Type B pancreatic cell (in vitro differentiated cells): ENCODE data around the gene CEP112. TPM values are rescaled to one million over a fixed set of nuclear protein-coding genes. Genes with fewer than 3 reads are reported as not detected.

Experiments
- DNase-seq: peaks from one replicate; pipeline ENCODE4 v3.0.0; 2021; ENCODE audit warnings: mixed read lengths; ENCODE audit not compliant: unreplicated experiment; ENCODE audit errors: extremely low spot score
- H3K27ac Mint-ChIP-seq: 2 replicates; pipeline ENCODE4 v1.8.0; 2021; ENCODE audit warnings: mild to moderate bottlenecking, mixed read lengths
- H3K27me3 Mint-ChIP-seq: 2 replicates; pipeline ENCODE4 v1.8.0; 2021; ENCODE audit warnings: mixed read lengths
- H3K36me3 Mint-ChIP-seq: 2 replicates; pipeline ENCODE4 v1.8.0; 2021; ENCODE audit warnings: mixed read lengths
- H3K4me1 Mint-ChIP-seq: one replicate; pipeline ENCODE4 v1.8.0; 2021; ENCODE audit warnings: mixed read lengths; ENCODE audit not compliant: unreplicated experiment
- H3K4me3 Mint-ChIP-seq: 2 replicates; pipeline ENCODE4 v1.8.0; 2021; ENCODE audit warnings: mild to moderate bottlenecking, mixed read lengths
- H3K9me3 Mint-ChIP-seq: 2 replicates; pipeline ENCODE4 v1.8.0; 2021; ENCODE audit warnings: mixed read lengths
- CTCF ChIP-seq: fragments of 200-600 bp; sonication (generic); conservative IDR thresholded peaks from 2 replicates; pipeline ENCODE4 v1.5.0; 2021; ENCODE audit warnings: antibody characterized with exemption, mild to moderate bottlenecking
- total RNA-seq: library from RNA; stranded (reverse); gene quantifications from 2 replicates; pipeline ENCODE4 v1.2.1, GENCODE V29; 2021; ENCODE audit warnings: low replicate concordance

Gene CEP112
- total RNA-seq, 1 donor from 2014 or later, result 18.0 TPM

- Mint-ChIP-seq H3K27me3 (no peaks in the 10 kb centered on the region), H3K9me3 (no peaks in the 10 kb centered on the region), H3K27ac (no peak overlapping the region), H3K4me3 (no peak overlapping the region), H3K4me1 (peaks cover 15% of the 10 kb centered on the region), H3K36me3 (no peaks in the 10 kb centered on the region)
- no peak for DNase-seq
- TF ChIP-seq CTCF, result no peak
Observed at GRCh38 chr17:65601145-65601544, 590.8 kb downstream of the CEP112 start.

- Mint-ChIP-seq H3K9me3 (no peaks in the 10 kb centered on the region), H3K27ac (no peak overlapping the region), H3K4me1 (peaks cover 15% of the 10 kb centered on the region), H3K36me3 (no peaks in the 10 kb centered on the region), H3K27me3 (no peaks in the 10 kb centered on the region), H3K4me3 (no peak overlapping the region)
- no peak for TF ChIP-seq CTCF
- DNase-seq, result no peak
Observed at GRCh38 chr17:65600518-65600917, 591.4 kb downstream of the CEP112 start.

- no peak overlapping the region for H3K4me3 Mint-ChIP-seq
Observed at GRCh38 chr17:65599650-65600049, 592.3 kb downstream of the CEP112 start.

GRCh38 chr17:65598746-65599145 is 593.2 kb downstream of the CEP112 start:
- Mint-ChIP-seq H3K27ac (no peak overlapping the region), H3K27me3 (peaks cover 3% of the 10 kb centered on the region), H3K36me3 (no peaks in the 10 kb centered on the region), H3K9me3 (no peaks in the 10 kb centered on the region), H3K4me3 (no peak overlapping the region), H3K4me1 (peaks cover 33% of the 10 kb centered on the region)
- no peak for DNase-seq
- no peak for TF ChIP-seq CTCF

More at GRCh38 chr17:65599650-65600049, 592.3 kb downstream of the CEP112 start:
- Mint-ChIP-seq H3K27me3 (no peaks in the 10 kb centered on the region), H3K4me1 (peaks cover 24% of the 10 kb centered on the region), H3K27ac (no peak overlapping the region), H3K9me3 (no peaks in the 10 kb centered on the region), H3K36me3 (no peaks in the 10 kb centered on the region)
- no peak for TF ChIP-seq CTCF
- no peak for DNase-seq

GRCh38 chr17:65595071-65595656 is 596.8 kb downstream of the CEP112 start:
- H3K36me3 Mint-ChIP-seq, result no peaks in the 10 kb centered on the region
- DNase-seq, result no peak
- no peak for TF ChIP-seq CTCF
- H3K9me3 Mint-ChIP-seq, result no peaks in the 10 kb centered on the region
- peak overlapping the region; percentile 74 for H3K4me3 Mint-ChIP-seq
- peaks cover 31% of the 10 kb centered on the region for H3K4me1 Mint-ChIP-seq
- H3K27me3 Mint-ChIP-seq, result peaks cover 3% of the 10 kb centered on the region
- peak overlapping the region; percentile 70 for H3K27ac Mint-ChIP-seq
